Stimulated activated effector memory CD8-positive, alpha-beta T cell treated with anti-CD3 and anti-CD28 coated beads, Interleukin-12 subunit alpha, Interleukin-12 subunit beta, amount 100 ng/mL, for 72 hours (primary cell): ENCODE measurements around the gene PEX26.
"Not testable (repeated sequence)": the region's sequence is repeated elsewhere in the genome, so short reads cannot be mapped to it uniquely, and the experiment has no call there.

Experiments used
- ATAC-seq: fragments of 150-1000 bp; cut with Tn5 transposase; 2 replicates; pipeline ENCODE4 v1.10.0; 2021
- DNase-seq, 2 donors: peaks; one replicate each; pipeline ENCODE4 v3.0.0; 2021 to 2022; ENCODE audit warnings: low spot score in 2 of 2
- H3K27ac Mint-ChIP-seq: one replicate; pipeline ENCODE4 v1.8.0; 2022; ENCODE audit warnings: mild to moderate bottlenecking, mixed read lengths
- H3K36me3 Mint-ChIP-seq: one replicate; pipeline ENCODE4 v1.8.0; 2022; ENCODE audit warnings: mild to moderate bottlenecking, mixed read lengths
- H3K4me1 Mint-ChIP-seq: one replicate; pipeline ENCODE4 v1.8.0; 2022; ENCODE audit warnings: mixed read lengths
- H3K4me3 Mint-ChIP-seq: one replicate; pipeline ENCODE4 v1.8.0; 2022; ENCODE audit warnings: mild to moderate bottlenecking, mixed read lengths
- H3K9me3 Mint-ChIP-seq: one replicate; pipeline ENCODE4 v1.8.0; 2022; ENCODE audit warnings: mixed read lengths

PEX26 gene

DNA sequence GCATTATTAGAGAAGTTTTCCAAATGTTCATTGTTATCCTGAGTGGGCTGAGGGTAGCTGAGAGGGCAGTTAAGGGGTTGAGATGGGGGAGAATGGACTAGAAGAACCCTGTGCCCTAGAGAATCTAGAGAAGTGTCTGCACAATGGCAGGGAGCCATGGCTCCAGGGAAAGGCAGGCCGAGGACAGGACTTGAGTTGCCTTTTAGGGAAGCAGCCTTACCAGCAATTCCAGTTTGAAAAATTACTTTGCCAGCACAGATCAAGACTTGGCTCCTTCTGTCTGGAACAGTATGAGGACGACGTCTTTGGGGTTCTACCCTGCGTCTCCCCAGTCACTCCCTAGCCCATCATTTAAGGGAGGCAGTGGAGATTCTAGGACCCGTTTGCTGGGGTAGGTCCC lies 27.7 kb upstream of the PEX26 start:
- H3K9me3 Mint-ChIP-seq: no peaks in the 10 kb centered on the region
- H3K27ac Mint-ChIP-seq: no peak overlapping the region
- ATAC-seq (no peak), DNase-seq (no peak)
- H3K4me3 Mint-ChIP-seq: no peak overlapping the region
- H3K36me3 Mint-ChIP-seq: no peaks in the 10 kb centered on the region
- H3K4me1 Mint-ChIP-seq: no peaks in the 10 kb centered on the region

DNA sequence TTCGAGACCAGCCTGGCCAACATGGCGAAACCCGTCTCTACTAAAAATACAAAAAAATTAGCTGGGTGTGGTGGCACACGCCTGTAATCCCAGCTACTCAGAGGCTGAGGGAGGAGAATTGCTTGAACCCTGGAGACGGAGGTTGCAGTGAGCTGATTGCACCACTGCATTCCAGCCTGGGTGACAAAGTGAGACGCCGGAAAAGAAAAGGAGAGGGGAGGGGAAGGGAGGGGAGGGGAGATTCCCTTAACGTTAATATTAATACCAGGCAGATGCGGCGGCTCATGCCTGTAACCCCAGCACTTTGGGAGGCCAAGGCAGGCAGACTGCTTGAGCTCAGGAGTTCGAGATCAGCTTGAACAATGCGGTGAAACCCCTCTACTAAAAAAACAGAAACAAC lies 26.7 kb upstream of the PEX26 start:
- not testable (repeated sequence) for ATAC-seq, H3K9me3 Mint-ChIP-seq, H3K27ac Mint-ChIP-seq, H3K4me3 Mint-ChIP-seq, DNase-seq, H3K4me1 Mint-ChIP-seq, H3K36me3 Mint-ChIP-seq

DNA sequence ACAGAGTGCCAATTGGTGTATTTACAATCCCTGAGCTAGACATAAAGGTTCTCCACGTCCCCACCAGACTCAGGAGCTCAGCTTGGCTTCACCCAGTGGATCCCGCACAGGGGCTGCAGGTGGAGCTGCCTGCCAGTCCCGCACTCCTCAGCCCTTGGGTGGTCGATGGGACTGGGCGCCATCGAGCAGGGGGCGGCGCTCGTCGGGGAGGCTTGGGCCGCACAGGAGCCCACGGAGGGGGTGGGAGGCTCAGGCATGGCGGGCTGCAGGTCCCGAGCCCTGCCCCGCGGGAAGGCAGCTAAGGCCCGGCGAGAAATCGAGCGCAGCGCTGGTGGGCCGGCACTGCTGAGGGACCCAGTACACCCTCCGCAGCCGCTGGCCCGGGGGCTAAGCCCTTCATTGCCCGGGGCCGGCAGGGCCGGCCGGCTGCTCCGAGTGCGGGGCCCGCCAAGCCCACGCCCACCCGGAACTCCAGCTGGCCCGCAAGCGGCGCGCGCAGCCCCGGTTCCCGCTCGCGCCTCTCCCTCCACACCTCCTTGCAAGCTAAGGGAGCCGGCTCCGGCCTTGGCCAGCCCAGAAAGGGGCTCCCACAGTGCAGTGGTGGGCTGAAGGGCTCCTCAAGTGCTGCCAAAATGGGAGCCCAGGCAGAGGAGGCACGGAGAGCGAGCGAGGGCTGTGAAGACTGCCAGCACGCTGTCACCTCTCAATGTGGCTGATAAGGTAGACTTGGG lies 24.4 kb upstream of the PEX26 start:
- not testable (repeated sequence) for H3K36me3 Mint-ChIP-seq, H3K9me3 Mint-ChIP-seq, DNase-seq, ATAC-seq, H3K27ac Mint-ChIP-seq, H3K4me3 Mint-ChIP-seq
- peaks cover 15% of the 10 kb centered on the region for H3K4me1 Mint-ChIP-seq

DNA sequence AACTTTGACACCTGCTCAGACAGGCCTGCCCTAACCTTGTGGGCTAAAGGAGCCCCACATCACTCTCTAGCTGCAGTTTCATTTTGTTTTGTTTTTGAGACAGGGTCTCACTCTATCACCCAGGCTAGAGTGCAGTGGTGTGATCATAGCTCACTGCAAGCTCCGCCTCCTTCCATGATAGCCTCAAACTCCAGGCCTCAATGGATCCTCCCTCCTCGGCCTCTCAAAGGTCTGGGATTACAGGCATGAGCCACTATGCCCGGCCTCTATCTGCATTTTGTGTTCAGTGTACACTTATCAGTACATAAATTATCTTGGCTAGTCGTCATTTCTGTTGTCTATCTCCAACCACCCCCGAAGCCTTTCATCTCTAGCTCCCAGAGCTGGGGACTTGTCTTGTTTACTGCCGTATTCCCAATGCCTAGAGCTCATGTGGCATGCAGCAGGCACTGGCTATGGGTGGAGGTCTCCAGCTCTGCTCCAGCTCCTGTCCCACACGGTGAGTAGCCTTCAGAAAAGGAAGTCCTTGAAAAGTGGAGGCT lies 22.1 kb upstream of the PEX26 start:
- DNase-seq (no peak), ATAC-seq (no peak)
- peaks cover 21% of the 10 kb centered on the region for H3K4me1 Mint-ChIP-seq
- no peak overlapping the region for H3K4me3 Mint-ChIP-seq
- no peak overlapping the region for H3K27ac Mint-ChIP-seq
- no peaks in the 10 kb centered on the region for H3K9me3 Mint-ChIP-seq
- no peaks in the 10 kb centered on the region for H3K36me3 Mint-ChIP-seq

DNA sequence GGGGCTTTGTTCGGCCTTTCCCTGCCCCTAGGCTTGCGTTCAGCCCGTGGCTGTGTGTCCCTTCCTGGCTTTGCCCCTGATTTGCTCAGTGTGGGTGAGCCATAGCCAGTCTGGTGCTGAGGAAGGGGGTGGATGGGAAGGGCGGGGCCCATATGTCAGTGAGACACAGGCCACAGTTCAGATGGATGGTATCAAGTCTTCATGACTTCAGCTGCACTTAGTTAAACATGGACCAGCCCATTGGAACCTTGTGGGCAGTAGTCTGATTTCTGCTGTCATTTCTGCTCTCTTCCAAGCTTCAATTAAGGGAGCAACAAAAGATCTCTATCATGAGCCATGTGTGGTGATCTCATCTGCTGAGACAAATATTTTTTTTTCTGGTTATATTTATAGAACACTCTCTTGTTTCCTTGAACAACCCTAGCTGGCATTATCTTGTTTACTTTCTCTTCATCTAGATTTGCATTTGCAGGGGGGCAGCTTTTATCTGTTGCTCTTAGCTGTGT lies 21.6 kb upstream of the PEX26 start:
- no peak for DNase-seq
- Mint-ChIP-seq H3K27ac (peak overlapping the region; percentile 40), H3K4me3 (no peak overlapping the region), H3K9me3 (no peaks in the 10 kb centered on the region), H3K36me3 (no peaks in the 10 kb centered on the region), H3K4me1 (peaks cover 21% of the 10 kb centered on the region)
- ATAC-seq: peak; percentile 37

DNA sequence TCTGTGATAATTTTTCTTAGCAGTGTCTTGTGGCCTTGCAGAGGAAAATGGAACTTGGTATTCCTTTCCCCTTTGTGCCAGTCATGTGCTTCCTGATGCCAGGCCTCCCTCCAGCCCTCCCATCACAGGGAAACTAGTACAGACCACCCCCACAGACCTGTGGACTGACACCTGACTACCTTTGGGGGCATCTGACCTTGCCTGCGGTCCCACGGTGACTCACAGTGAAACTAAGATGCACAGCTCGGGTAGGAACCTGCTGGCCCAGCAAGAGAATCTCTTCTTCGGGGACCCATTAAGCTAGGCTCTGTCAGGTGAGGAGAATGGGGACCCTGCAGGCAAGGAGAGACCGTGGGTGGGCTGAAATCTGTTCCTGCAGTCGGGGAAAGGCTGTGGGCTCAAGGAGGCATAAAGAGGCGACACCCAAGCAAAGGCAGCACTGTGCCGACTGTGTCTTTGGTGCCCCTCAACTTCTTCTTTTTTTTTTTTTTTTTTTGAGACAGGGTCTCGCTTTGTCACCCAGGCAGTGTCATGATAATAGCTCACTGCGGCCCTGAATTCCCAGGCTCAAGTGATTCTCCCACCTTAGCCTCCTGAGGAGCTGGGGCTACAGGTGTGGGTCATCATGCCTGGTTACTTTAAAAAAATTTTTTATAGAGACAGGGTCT lies 20.8 kb upstream of the PEX26 start:
- peaks cover 21% of the 10 kb centered on the region for H3K4me1 Mint-ChIP-seq
- DNase-seq: no peak
- peak overlapping the region; percentile 40 for H3K27ac Mint-ChIP-seq
- H3K36me3 Mint-ChIP-seq: no peaks in the 10 kb centered on the region
- ATAC-seq: peak; percentile 68
- H3K4me3 Mint-ChIP-seq: no peak overlapping the region
- H3K9me3 Mint-ChIP-seq: no peaks in the 10 kb centered on the region

DNA sequence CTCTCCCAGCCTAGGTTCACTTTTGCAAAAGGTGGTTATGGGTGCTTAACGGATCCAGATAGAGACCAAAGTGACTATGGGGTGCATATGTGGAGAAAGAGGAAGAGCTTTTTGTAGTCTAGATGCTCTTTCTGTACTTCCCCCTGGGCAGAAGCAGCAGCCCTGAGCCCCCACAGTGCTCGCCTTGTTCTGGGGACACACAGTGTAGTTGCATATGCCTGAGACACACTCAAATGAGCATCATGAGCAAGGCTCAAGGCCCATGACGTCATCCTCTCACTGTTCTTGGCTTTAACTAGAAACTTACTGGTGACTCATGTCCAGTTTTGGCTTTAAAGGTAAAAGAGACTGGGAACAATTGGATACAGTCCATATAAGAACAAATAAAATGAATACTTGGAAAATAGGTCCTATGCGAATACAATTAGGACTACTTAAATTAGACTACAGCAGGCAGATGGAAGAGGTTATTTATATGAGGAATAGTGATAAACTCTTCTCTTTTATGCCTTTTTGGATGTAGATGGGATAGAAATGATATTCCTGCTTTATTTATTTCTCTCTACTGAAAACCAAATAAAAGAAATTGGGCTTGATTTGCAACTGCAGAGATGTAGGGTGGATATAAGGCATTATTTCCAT lies 20.1 kb upstream of the PEX26 start:
- Mint-ChIP-seq H3K4me3 (no peak overlapping the region), H3K27ac (no peak overlapping the region), H3K4me1 (peaks cover 21% of the 10 kb centered on the region), H3K9me3 (no peaks in the 10 kb centered on the region), H3K36me3 (no peaks in the 10 kb centered on the region)
- DNase-seq (no peak), ATAC-seq (peak; percentile 74)

DNA sequence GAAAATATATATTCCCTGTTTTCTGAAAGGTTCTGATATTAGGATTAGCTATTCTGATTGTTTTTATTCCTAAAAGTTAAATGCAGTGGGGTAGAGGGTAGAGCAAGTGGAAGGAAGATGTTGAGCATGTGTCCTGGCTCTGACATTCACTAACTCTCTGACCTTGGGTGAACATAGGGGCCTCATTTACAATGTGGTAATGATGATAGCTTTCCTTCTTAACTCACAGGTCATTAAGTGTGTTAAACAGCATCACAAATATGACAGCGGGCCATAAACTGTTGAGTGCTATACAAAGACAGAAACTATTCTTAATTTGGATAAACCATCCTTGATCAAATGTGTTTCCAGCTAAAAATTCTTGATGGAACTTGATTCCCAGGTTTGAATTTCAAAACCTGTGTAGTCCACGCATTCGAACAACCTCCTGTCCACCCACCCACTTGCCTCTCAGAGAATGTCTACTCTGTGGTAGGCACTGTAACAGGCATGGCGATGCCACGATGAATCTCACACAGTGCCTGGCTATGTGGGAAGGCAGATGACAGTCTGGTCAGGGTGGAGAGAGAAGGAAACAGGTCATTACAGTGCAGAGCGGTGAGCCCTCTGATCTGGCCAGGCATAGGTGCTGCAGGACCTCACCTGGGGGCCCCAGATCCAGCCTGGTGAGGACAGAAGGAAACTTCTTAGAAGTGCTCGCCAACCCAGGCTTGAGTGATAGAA lies 19.3 kb upstream of the PEX26 start:
- Mint-ChIP-seq H3K9me3 (no peaks in the 10 kb centered on the region), H3K4me1 (peaks cover 21% of the 10 kb centered on the region), H3K4me3 (no peak overlapping the region), H3K27ac (no peak overlapping the region), H3K36me3 (no peaks in the 10 kb centered on the region)
- DNase-seq (no peak), ATAC-seq (no peak)

DNA sequence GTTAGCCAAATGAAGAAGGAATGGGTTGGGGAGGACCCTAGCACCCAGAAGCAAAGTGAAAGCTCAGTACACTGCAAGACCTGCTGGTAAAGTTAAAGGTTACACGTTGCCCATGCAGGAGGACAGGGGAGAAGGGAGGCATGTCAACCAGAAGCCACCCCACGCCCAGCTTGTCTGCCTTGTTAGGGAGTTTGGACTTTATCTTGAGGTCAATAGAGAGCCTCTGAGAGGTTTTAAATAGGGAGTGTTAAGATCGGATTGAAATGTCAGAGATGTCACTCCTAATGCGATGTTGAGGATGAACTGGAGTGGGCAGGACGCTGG lies 18.7 kb upstream of the PEX26 start:
- Mint-ChIP-seq H3K4me1 (peaks cover 21% of the 10 kb centered on the region), H3K27ac (no peak overlapping the region), H3K9me3 (no peaks in the 10 kb centered on the region), H3K36me3 (no peaks in the 10 kb centered on the region), H3K4me3 (no peak overlapping the region)
- ATAC-seq: no peak
- no peak for DNase-seq

DNA sequence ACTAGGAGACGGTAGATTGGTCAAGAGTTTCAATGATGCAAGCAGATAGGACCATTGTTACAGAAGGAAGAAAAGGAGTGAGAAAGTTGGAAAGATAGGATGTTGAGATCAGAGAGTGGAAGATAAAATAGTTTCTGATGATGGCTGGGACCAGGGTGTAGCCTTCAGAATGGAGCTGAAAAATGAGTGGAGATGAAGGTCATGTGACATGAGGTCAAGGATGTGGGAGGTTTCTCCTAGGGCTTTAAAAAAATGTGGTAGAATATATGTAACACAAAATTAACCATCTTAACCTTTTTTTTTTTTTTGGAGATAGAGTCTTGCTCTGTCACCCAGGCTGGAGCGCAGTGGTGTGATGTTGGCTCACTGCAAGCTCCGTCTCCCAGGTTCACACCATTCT lies 18.3 kb upstream of the PEX26 start:
- ATAC-seq: no peak
- H3K36me3 Mint-ChIP-seq: no peaks in the 10 kb centered on the region
- peaks cover 21% of the 10 kb centered on the region for H3K4me1 Mint-ChIP-seq
- no peak overlapping the region for H3K4me3 Mint-ChIP-seq
- H3K9me3 Mint-ChIP-seq: no peaks in the 10 kb centered on the region
- DNase-seq: no peak
- no peak overlapping the region for H3K27ac Mint-ChIP-seq

DNA sequence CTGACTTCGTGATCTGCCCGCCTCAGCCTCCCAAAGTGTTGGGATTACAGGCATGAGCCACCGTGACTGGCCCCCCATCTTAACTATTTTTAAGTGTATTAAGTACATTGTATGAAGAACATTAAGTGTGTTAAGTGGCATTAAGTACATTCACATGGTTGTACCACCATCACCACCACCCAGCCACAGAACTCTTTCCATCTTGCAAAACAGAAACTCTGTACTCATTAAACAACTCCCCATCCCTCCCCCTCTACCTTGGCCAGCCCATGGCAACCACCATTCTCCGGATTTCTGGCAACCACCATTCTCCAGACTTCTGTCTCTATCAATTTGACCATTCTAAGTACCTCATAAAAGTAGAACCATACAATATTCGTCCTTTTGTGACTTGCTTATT lies 17.8 kb upstream of the PEX26 start:
- ATAC-seq (peak; percentile 57), DNase-seq (no peak)
- Mint-ChIP-seq H3K9me3 (no peaks in the 10 kb centered on the region), H3K27ac (no peak overlapping the region), H3K4me3 (no peak overlapping the region), H3K36me3 (no peaks in the 10 kb centered on the region), H3K4me1 (peaks cover 21% of the 10 kb centered on the region)

DNA sequence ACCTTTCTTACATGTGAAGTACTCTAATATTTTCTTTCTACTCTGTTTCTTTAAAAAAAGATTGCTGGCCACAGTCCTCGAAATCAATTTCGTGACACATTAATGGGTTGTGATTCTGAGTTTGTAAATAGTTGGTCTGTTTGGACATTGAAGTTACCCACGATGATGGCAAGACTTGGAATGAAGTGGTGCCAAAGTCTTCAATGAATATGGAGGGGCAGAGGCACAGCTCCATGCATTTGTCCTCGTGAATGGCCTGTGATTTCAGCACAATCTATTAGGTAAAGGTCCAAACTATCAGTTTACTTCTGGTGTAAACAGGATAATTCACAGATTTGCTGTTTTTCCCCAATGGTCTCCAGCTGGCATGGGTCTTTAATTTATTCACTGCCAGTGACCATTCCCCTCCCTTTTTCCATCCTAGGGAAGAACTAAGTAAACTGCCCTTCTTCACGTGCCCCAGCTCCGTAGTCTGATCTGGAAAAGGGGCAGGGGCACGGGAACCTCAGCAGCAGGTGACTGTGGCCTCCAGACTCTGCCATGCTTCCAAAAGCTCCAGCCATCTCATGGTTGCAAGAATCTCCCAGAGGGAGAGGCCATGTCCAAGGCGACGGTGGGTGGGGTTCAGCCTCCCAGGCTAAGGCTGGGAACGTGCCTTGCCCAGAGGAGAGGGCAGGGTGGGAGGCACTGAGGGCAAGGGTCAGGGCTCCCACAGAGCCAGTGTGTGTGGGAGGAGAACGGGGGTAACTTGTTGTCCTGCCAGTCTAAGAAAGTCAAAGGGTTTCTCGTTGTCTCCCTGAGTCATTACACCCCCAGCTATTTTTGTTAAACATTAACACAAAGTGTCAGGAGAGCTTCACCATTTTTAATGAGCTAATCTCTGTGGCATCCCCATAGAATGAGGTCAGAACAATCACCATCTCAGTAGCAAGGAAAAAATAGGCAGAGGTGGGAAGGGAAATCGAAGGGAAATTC lies 16.9 kb upstream of the PEX26 start:
- no peak overlapping the region for H3K27ac Mint-ChIP-seq
- DNase-seq (no peak), ATAC-seq (no peak)
- H3K4me3 Mint-ChIP-seq: no peak overlapping the region
- H3K4me1 Mint-ChIP-seq: peaks cover 21% of the 10 kb centered on the region
- no peaks in the 10 kb centered on the region for H3K9me3 Mint-ChIP-seq
- H3K36me3 Mint-ChIP-seq: no peaks in the 10 kb centered on the region

DNA sequence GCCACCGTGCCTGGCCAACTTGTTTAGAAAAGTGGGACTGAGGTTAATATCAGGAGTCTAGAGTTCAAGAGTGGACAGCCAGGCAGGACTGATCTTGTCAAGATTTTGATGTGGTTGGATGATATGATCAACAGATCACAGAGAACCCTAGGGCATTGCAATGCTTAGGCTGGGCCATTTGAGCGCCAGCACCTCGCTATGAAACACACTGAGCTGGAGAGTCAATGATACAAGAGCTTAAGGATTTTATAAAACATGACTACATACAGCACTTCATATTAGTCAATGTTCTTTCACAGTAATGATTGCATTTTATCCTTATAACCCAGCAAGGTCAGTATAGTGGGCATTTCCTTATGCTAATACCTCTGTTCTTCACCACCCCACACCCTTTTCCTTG lies 15.4 kb upstream of the PEX26 start:
- H3K9me3 Mint-ChIP-seq: no peaks in the 10 kb centered on the region
- H3K36me3 Mint-ChIP-seq: no peaks in the 10 kb centered on the region
- DNase-seq: no peak
- H3K4me3 Mint-ChIP-seq: no peak overlapping the region
- H3K27ac Mint-ChIP-seq: no peak overlapping the region
- ATAC-seq: no peak
- H3K4me1 Mint-ChIP-seq: peaks cover 17% of the 10 kb centered on the region

DNA sequence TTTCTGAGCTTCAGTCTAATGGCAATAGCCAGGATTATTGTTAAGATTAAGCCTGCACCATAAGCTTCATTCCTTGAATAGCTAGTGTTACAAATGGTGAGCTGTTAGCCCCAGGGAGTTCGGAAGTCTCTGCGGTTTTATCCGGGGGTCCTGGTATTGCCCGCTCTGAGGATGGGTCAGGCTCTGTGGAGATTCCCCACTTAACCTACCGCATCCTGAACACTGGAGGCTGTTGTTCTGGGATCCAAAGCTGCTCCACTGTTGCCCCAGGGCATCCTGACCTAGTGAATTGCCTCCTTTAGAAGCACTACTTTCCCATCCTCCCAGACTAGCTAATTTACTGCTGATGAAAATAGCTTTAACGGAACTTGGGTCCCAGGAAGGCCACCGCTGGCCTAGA lies 14.5 kb upstream of the PEX26 start:
- peaks cover 12% of the 10 kb centered on the region for H3K4me1 Mint-ChIP-seq
- ATAC-seq (no peak), DNase-seq (no peak)
- no peaks in the 10 kb centered on the region for H3K9me3 Mint-ChIP-seq
- no peak overlapping the region for H3K4me3 Mint-ChIP-seq
- H3K36me3 Mint-ChIP-seq: no peaks in the 10 kb centered on the region
- no peak overlapping the region for H3K27ac Mint-ChIP-seq
